ENCODE results near the gene CD300LD. TPM values are rescaled to one million over a fixed set of nuclear protein-coding genes. Genes with fewer than 3 reads are reported as not detected.

The CD300LD gene
- total RNA-seq, 5 donors from 2014 or later (not counting 1 experiment from before 2014, with no cell fraction given), result 0.47 TPM; not detected in 4

DNA sequence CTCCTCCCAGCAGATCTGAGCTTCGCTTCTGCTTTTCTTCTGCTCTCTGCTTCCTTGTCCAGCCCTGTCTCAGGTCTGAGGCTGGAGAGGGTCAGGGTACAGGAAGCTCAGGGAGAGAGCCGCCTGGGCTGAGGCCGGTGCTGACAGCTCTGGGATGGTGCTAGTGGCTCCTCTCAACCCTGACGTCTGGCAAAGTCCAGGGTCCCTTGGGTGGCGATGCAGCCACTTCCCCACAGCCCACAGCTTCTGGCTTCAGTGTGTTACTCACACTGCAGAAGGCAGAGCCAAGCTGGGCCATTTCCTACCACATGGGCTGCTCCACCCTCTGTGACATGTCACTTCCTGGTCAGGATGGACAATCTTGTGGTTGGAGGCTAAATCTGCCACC, 46.2 kb downstream of the CD300LD start, which contains the start of gene CD300C:
TSS of gene CD300C (minus strand) at position 273 of the 388 bp plus-strand sequence. CDS start 333 bp downstream, outside the sequence.
- 74% methylated on average over 5 of the region's 5 CpGs for WGBS (ENCODE audit: insufficient coverage)
- peak in 4 of 35 experiments; percentile 9 to 46 (median 15) for DNase-seq
- H3K4me3 ChIP-seq (ENCODE audit: control insufficient read depth in 1 of 2, extremely low read depth in 1 of 2, low read length in 1 of 2), result no peak within 1 kb of the TSS
- ATAC-seq (replicated peaks in 1 of 4), result no peak
- H3K9me3 ChIP-seq, result no peaks in the 10 kb centered on the region
- H3K36me3 ChIP-seq (ENCODE audit: control insufficient read depth in 2 of 2, extremely low read depth in 1 of 2, insufficient read depth in 1 of 2, low read length in 1 of 2), result no peaks in the 10 kb centered on the region
- no peak within 1 kb of the TSS for H3K27ac Mint-ChIP-seq
- peaks cover 5 to 17% of the 10 kb centered on the region in 2 donors for H3K27me3 Mint-ChIP-seq
- no peaks in the 10 kb centered on the region for H3K9me3 Mint-ChIP-seq
- no peak within 1 kb of the TSS for H3K4me3 Mint-ChIP-seq
- H3K27ac ChIP-seq (ENCODE audit: low read length), result no peak within 1 kb of the TSS
- POLR2A ChIA-PET, result no interaction called here
- peaks cover 0 to 37% of the 10 kb centered on the region in 2 experiments for H3K27me3 ChIP-seq (replicated peaks in 1 of 2; ENCODE audit: control insufficient read depth in 2 of 2, extremely low read depth in 1 of 2, insufficient read depth in 2 of 2, low read length in 1 of 2)
- CTCF ChIA-PET, result interaction anchor here (0.5 to 0.6 kb wide), 3 partner anchors 8 to 114 kb away, joined by 3 to 6 read pairs (median 5); no protein-coding TSS in a partner anchor
- no peaks in the 10 kb centered on the region for H3K36me3 Mint-ChIP-seq
- peaks cover 7 to 9% (median 9%) of the 10 kb centered on the region in 3 donors for H3K4me1 Mint-ChIP-seq
- peaks cover 0 to 4% of the 10 kb centered on the region in 2 experiments for H3K4me1 ChIP-seq (ENCODE audit: control insufficient read depth in 1 of 2, extremely low read depth in 1 of 2, insufficient read depth in 2 of 2, low read length in 2 of 2)

GRCh38 chr17:74544991-74545842, 46.9 kb downstream of the CD300LD start:
- H3K36me3 Mint-ChIP-seq, result no peaks in the 10 kb centered on the region
- no peaks in the 10 kb centered on the region for H3K9me3 Mint-ChIP-seq
- 77% methylated on average over 10 of the region's 16 CpGs for WGBS (ENCODE audit: insufficient coverage)
- H3K27ac Mint-ChIP-seq, result no peak overlapping the region
- H3K27me3 Mint-ChIP-seq, result peaks cover 5 to 15% of the 10 kb centered on the region in 2 donors
- Histone ChIP-seq H3K27me3 (replicated peaks in 1 of 2; ENCODE audit: control insufficient read depth in 2 of 2, extremely low read depth in 1 of 2, insufficient read depth in 2 of 2, low read length in 1 of 2) (peaks cover 0 to 34% of the 10 kb centered on the region in 2 experiments), H3K27ac (ENCODE audit: low read length) (no peak overlapping the region), H3K4me3 (ENCODE audit: control insufficient read depth in 1 of 2, extremely low read depth in 1 of 2, low read length in 1 of 2) (no peak overlapping the region), H3K9me3 (no peaks in the 10 kb centered on the region), H3K36me3 (ENCODE audit: control insufficient read depth in 2 of 2, extremely low read depth in 1 of 2, insufficient read depth in 1 of 2, low read length in 1 of 2) (no peaks in the 10 kb centered on the region), H3K4me1 (ENCODE audit: control insufficient read depth in 1 of 2, extremely low read depth in 1 of 2, insufficient read depth in 2 of 2, low read length in 2 of 2) (peaks cover 0 to 4% of the 10 kb centered on the region in 2 experiments)
- no peak overlapping the region for H3K4me3 Mint-ChIP-seq
- peaks cover 7 to 9% (median 9%) of the 10 kb centered on the region in 3 donors for H3K4me1 Mint-ChIP-seq
- ChIA-PET CTCF (interaction anchor here (0.5 to 0.6 kb wide), 3 partner anchors 8 to 114 kb away, joined by 3 to 6 read pairs (median 5); no protein-coding TSS in a partner anchor), POLR2A (no interaction called here)
- no peak for ATAC-seq (replicated peaks in 1 of 4)
- DNase-seq, result no peak

GRCh38 chr17:74543891-74544760, 48.0 kb downstream of the CD300LD start:
- CTCF ChIA-PET, result no interaction called here
- no peaks in the 10 kb centered on the region for H3K36me3 Mint-ChIP-seq
- peaks cover 8 to 21% of the 10 kb centered on the region in 2 donors for H3K27me3 Mint-ChIP-seq
- Histone ChIP-seq H3K27me3 (replicated peaks in 1 of 2; ENCODE audit: control insufficient read depth in 2 of 2, extremely low read depth in 1 of 2, insufficient read depth in 2 of 2, low read length in 1 of 2) (peaks cover 0 to 31% of the 10 kb centered on the region in 2 experiments), H3K36me3 (ENCODE audit: control insufficient read depth in 2 of 2, extremely low read depth in 1 of 2, insufficient read depth in 1 of 2, low read length in 1 of 2) (no peaks in the 10 kb centered on the region), H3K4me3 (ENCODE audit: control insufficient read depth in 1 of 2, extremely low read depth in 1 of 2, low read length in 1 of 2) (no peak overlapping the region), H3K4me1 (ENCODE audit: control insufficient read depth in 1 of 2, extremely low read depth in 1 of 2, insufficient read depth in 2 of 2, low read length in 2 of 2) (peaks cover 0 to 4% of the 10 kb centered on the region in 2 experiments), H3K27ac (ENCODE audit: low read length) (no peak overlapping the region), H3K9me3 (no peaks in the 10 kb centered on the region)
- DNase-seq (no peak), ATAC-seq (replicated peaks in 1 of 4) (no peak)
- H3K4me3 Mint-ChIP-seq, result no peak overlapping the region
- no peak overlapping the region for H3K27ac Mint-ChIP-seq
- POLR2A ChIA-PET, result no interaction called here
- H3K4me1 Mint-ChIP-seq, result peaks cover 7 to 9% (median 9%) of the 10 kb centered on the region in 3 donors
- H3K9me3 Mint-ChIP-seq, result no peaks in the 10 kb centered on the region
- WGBS (ENCODE audit: insufficient coverage), result 86% methylated on average over 12 of the region's 18 CpGs

GRCh38 chr17:74543406-74543805, 48.7 kb downstream of the CD300LD start:
- DNase-seq (no peak), ATAC-seq (replicated peaks in 1 of 4) (no peak)
- CTCF ChIA-PET, result no interaction called here
- Mint-ChIP-seq H3K9me3 (no peaks in the 10 kb centered on the region), H3K4me1 (peaks cover 7 to 9% (median 9%) of the 10 kb centered on the region in 3 donors), H3K27ac (no peak overlapping the region), H3K27me3 (peaks cover 8 to 15% of the 10 kb centered on the region in 2 donors), H3K36me3 (no peaks in the 10 kb centered on the region), H3K4me3 (no peak overlapping the region)
- Histone ChIP-seq H3K27me3 (replicated peaks in 1 of 2; ENCODE audit: control insufficient read depth in 2 of 2, extremely low read depth in 1 of 2, insufficient read depth in 2 of 2, low read length in 1 of 2) (peaks cover 0 to 31% of the 10 kb centered on the region in 2 experiments), H3K36me3 (ENCODE audit: control insufficient read depth in 2 of 2, extremely low read depth in 1 of 2, insufficient read depth in 1 of 2, low read length in 1 of 2) (no peaks in the 10 kb centered on the region), H3K27ac (ENCODE audit: low read length) (no peak overlapping the region), H3K4me1 (ENCODE audit: control insufficient read depth in 1 of 2, extremely low read depth in 1 of 2, insufficient read depth in 2 of 2, low read length in 2 of 2) (peaks cover 0 to 4% of the 10 kb centered on the region in 2 experiments), H3K4me3 (ENCODE audit: control insufficient read depth in 1 of 2, extremely low read depth in 1 of 2, low read length in 1 of 2) (no peak overlapping the region), H3K9me3 (no peaks in the 10 kb centered on the region)
- POLR2A ChIA-PET, result no interaction called here
- 64% methylated on average over 7 of the region's 14 CpGs for WGBS (ENCODE audit: insufficient coverage)

DNA sequence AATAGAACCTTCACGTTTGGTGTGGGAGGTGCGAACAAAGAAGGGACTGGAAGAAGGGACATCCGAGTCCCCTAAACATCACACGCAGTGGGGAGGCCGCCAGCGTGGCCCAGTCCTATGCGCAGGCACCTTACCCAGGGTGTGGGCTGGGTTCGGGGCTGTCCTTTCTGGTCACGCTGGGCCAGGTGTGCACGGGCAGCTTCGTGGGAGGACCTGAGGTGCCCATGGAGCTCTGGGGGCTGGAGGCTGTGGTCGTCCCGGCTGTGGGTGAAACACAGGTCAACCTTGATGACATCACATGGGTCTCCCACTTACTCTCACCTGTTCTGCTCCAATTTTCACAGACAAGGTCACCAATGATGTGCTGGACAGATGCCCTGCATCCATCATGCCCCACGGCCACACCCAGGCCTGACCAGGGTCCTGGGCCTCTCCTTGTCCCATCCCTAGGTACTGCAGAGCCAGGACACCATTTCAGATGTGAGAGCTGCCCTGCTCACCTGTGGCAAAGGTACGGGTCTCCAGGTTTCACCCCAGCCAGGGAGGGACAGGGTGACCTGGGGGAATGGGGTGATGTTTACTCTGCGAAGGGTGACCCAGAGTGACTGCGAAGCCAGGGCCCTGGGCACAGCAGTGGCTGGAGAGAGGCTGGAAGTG, 49.2 kb downstream of the CD300LD start:
- Mint-ChIP-seq H3K36me3 (no peaks in the 10 kb centered on the region), H3K9me3 (no peaks in the 10 kb centered on the region), H3K27ac (no peak overlapping the region), H3K27me3 (peaks cover 8 to 15% of the 10 kb centered on the region in 2 donors), H3K4me3 (no peak overlapping the region), H3K4me1 (peaks cover 3 to 5% (median 3%) of the 10 kb centered on the region in 3 donors)
- ATAC-seq (replicated peaks in 1 of 4), result no peak
- Histone ChIP-seq H3K4me3 (ENCODE audit: control insufficient read depth in 1 of 2, extremely low read depth in 1 of 2, low read length in 1 of 2) (no peak overlapping the region), H3K9me3 (no peaks in the 10 kb centered on the region), H3K4me1 (ENCODE audit: control insufficient read depth in 1 of 2, extremely low read depth in 1 of 2, insufficient read depth in 2 of 2, low read length in 2 of 2) (peaks cover 0 to 4% of the 10 kb centered on the region in 2 experiments), H3K27ac (ENCODE audit: low read length) (no peak overlapping the region), H3K27me3 (replicated peaks in 1 of 2; ENCODE audit: control insufficient read depth in 2 of 2, extremely low read depth in 1 of 2, insufficient read depth in 2 of 2, low read length in 1 of 2) (peaks cover 0 to 35% of the 10 kb centered on the region in 2 experiments), H3K36me3 (ENCODE audit: control insufficient read depth in 2 of 2, extremely low read depth in 1 of 2, insufficient read depth in 1 of 2, low read length in 1 of 2) (no peaks in the 10 kb centered on the region)
- 86% methylated on average over 14 of the region's 17 CpGs for WGBS (ENCODE audit: insufficient coverage)
- no peak for DNase-seq
- ChIA-PET POLR2A (no interaction called here), CTCF (no interaction called here)

DNA sequence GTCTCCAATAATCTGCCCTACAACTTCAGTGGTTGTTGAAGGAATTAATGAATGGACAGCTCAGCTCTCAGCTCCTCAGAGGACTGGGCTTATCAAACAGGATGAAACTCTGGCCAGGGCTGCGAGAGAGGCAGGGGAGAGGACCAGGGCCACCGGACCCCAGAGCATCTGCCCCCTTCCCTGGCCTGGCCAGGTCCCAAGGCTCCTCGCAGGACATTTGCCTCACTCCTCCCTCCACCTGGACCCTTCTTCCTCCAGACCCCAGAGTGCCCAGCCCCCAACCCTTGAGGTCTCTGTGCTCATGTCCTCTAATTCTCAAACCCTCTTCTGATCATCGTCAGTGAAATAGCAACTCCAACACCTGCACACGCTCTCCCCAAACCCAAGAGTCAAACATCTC, 49.9 kb downstream of the CD300LD start:
- WGBS (ENCODE audit: insufficient coverage), result 88% methylated on average over 4 of the region's 5 CpGs

More for the DNA sequence above, 49.9 kb downstream of the CD300LD start:
- peaks cover 0 to 4% of the 10 kb centered on the region in 2 experiments for H3K4me1 ChIP-seq (ENCODE audit: control insufficient read depth in 1 of 2, extremely low read depth in 1 of 2, insufficient read depth in 2 of 2, low read length in 2 of 2)
- H3K9me3 ChIP-seq, result no peaks in the 10 kb centered on the region
- CTCF ChIA-PET, result no interaction called here
- no peak for DNase-seq
- no peaks in the 10 kb centered on the region for H3K36me3 ChIP-seq (ENCODE audit: control insufficient read depth in 2 of 2, extremely low read depth in 1 of 2, insufficient read depth in 1 of 2, low read length in 1 of 2)
- no peak overlapping the region for H3K27ac ChIP-seq (ENCODE audit: low read length)
- no peak overlapping the region for H3K4me3 ChIP-seq (ENCODE audit: control insufficient read depth in 1 of 2, extremely low read depth in 1 of 2, low read length in 1 of 2)
- POLR2A ChIA-PET, result no interaction called here
- H3K36me3 Mint-ChIP-seq, result no peaks in the 10 kb centered on the region
- H3K9me3 Mint-ChIP-seq, result no peaks in the 10 kb centered on the region
- no peak overlapping the region for H3K4me3 Mint-ChIP-seq
- H3K27me3 ChIP-seq (replicated peaks in 1 of 2; ENCODE audit: control insufficient read depth in 2 of 2, extremely low read depth in 1 of 2, insufficient read depth in 2 of 2, low read length in 1 of 2), result peaks cover 0 to 38% of the 10 kb centered on the region in 2 experiments
- no peak for ATAC-seq (replicated peaks in 1 of 4)
- peaks cover 0 to 3% (median 0%) of the 10 kb centered on the region in 3 donors for H3K4me1 Mint-ChIP-seq
- peaks cover 9 to 14% of the 10 kb centered on the region in 2 donors for H3K27me3 Mint-ChIP-seq
- no peak overlapping the region for H3K27ac Mint-ChIP-seq
